Medulla oblongata (tissue), 1 donor: ENCODE data around the gene KICS2.
"Not testable (repeated sequence)": the region's sequence is repeated elsewhere in the genome, so short reads cannot be mapped to it uniquely, and the experiment has no call there.

Experiments used
- DNase-seq: peaks from one replicate; pipeline ENCODE4 v3.0.0-alpha.2; 2015; ENCODE audit errors: extremely low spot score

KICS2 gene

DNA sequence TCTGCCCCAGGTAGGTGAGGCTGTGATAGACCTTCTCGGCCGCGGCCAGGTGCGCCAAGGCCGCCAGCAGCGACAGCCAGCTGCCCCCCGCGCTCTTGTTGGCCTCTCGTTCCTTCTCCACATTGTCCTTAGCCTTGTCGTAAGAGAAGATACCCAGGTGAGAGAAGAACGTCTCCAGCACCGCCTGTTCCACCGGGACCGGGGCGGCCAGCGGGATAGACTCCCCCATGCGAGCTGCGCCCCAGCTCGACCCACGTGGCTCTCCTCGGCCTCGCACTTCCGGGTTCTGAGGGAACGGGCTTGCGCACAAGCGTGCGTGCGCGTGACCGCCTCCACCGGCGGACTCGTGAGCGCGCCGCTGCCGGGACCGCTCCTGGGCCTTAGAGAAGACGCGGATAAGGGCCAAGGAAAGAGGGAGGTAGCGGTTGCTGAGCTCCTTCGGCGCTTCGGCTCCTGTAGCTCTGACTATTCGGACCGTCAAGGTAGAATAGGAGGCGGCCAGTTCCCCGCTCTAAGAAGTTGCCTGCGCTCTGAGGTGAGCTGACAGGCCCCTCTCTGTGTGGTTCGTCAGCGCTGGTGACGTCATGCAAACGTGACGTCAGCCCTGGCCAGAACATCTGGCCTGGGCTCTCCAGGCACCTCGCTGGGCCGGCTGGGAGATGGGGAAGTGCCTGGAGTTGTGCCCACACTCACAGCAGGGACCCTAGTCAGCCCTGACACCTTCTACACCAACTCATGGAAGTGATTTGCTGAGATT lies at the start of gene KICS2:
TSS of gene KICS2 (minus strand) at position 288 of the 757 bp plus-strand sequence. CDS start at position 229, 59 bp downstream.
- peak; percentile 96 for DNase-seq

DNA sequence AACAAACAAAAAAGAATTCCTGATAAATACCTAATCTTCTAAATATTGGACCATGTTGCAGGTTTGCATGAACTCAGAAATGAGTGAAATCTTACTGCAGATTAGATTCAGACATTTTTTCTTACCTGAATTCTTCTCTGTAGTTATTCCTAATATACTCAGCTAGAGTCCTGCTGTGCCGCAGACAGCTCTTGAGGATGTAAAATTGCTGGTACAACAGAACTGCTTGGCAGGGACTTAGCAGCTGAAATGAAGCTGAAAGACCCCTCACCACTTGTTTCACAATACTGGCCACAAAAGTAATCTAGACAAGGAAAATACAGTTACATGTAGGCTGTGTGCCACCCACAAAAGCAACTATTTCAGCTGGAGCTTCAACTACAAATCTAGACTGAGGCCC lies 48.3 kb upstream of the KICS2 start:
- no peak for DNase-seq

DNA sequence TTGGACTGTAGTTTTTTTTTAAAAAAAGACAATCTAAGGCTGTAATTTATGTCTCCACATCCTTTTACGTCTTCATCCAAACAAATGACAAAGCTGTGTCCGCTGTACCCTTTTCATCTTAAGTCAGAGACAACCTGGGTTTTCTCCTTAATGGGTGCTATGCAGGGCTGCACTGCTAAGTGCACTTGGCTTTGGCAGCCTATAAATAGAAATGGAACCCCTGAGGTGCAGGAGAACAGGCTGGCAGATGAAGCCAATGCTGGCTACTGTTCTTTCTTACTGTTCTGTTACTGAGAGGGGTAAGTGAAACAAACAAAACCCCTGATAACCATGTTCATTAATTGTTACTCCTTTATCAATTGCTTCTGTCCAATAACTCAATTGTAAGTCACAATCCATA lies 47.1 kb upstream of the KICS2 start:
- no peak for DNase-seq

DNA sequence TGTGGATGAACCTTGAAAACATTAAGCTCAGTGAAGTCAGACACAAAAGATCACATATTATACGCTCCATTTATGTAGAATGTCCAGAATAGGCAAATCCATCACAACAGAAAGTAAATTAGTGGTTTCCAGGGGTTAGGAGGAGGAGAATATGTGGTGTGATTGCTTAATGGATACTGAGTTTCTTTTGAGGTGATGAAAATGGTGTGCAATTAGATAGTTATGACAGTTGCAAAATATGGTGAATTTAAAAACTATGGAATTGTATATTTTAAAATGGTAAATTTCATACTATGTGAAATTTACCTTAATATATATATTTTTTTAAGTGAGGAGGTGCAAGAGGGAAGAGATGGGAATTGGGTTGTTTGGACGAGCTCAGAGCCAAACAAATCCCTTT lies 46.3 kb upstream of the KICS2 start:
- no peak for DNase-seq

DNA sequence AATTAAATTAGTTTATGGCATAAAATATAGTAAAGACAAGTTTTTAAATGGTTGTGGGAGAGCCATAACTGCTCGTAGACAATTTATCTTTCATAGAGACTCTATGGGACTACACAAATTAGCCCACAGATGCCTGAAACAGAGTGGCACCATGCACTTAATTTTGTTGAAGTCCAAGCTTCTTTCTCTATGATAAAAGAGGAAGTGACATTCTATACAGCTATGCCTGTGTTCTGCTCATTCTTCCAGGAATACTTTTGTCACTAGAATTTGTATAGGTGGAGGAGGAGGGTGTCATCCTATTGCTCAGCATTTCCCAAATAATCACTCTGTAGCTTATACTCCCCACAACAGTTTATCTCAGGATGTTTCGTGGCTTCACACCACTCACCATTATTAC lies 43.7 kb upstream of the KICS2 start:
- no peak for DNase-seq

DNA sequence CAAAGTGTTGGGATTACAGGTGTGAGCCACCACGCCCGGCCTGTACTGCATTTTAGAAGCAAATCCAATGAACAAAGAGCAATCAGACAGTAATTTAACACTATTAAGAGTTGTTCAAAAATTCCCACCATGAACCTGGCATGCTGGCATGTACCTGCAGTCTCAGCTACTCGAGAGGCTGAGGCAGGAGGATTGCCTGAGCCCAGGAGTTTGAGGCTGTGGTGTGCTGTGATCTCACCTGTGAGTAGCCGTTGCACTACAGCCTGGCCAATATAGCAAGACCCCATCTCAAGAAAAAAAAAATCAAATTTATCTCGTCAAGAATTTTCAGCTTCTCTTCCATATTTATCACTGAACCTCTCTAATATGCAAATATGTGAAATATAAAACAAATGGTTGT lies 39.7 kb upstream of the KICS2 start:
- DNase-seq, result no peak

DNA sequence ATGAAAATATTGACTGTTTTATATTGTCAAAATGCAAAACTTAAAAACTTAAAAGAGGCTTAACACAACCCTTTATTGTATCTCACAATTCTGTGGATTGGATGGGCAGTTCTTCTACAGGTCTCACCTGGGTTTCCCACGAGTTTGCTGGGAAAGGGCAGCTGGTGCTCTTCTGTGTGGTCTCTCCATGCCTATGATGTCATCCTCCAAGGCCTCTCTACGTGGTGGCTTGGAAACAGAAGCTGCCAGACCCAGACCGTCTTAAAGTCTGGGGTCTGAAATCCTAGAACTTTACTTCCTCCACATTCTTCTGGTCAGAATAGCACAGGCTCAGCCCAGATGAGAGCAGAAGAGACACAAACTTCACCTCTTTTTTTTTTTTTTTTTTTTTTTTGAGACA lies 36.5 kb upstream of the KICS2 start:
- no peak for DNase-seq

DNA sequence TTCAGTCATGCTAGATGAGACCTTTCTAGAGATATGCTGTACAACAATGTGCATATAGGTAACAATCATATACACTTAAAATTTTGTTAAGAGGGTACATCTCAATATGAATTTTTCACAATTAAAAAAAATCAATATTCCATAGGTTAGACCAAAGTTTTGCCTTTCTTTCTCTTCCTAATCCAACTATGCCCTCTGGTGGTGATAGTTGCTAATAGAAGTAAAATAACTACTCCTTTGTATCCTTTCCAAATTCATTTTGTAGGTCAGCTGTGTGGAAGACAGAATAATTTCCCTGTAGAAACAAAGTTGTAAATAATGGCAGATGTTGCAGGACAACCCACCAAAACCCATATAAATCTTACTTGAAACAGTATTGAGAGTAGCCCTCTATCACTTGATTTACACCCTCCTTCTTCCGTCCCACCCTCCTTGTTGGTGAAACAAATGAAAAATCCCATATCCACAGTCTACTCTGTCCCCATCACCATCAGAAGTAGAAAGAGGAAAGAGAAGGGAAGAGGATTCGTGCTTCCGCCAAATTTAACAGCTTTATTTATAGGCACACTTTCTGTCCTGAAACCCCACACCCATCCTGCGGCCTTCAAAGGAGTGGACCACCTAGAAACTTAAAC lies 34.2 kb upstream of the KICS2 start:
- peak; percentile 93 for DNase-seq

DNA sequence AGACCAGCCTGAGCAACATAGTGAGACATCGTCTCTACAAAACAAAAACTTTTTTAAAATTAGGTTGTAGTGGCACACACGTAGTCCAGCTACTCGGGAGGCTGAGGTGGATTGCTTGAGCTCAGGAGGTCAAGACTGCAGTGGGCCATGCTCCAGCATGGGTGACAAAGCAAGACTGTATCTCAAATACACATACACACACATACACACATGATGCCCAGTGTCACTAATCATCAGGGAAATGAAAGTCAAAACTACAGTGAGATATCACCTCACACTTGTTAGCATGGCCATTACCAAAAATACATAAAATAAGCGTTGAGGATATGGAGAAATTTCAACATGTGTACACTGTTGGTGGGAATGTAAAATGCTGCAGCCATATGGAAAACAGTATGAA lies 33.2 kb upstream of the KICS2 start:
- DNase-seq, result no peak

DNA sequence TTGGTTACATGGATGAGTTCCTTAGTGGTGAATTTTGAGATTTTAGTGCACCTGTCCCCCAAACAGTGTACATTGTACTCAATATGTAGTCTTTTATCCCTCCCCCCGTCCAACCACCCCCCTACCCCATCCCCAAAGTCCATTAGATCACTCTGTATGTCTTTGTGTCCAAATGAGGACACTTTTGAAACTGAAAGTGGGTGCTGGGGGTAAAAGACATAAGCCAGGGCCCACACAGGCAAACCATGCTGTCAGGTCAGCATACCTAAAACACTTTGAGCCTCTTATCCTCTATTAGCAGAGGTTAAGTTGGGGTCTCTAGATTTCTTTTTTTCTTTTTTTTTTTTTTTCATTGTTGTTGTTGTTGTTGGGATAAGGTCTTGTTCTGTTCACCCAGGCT lies 31.3 kb upstream of the KICS2 start:
- DNase-seq, result no peak

DNA sequence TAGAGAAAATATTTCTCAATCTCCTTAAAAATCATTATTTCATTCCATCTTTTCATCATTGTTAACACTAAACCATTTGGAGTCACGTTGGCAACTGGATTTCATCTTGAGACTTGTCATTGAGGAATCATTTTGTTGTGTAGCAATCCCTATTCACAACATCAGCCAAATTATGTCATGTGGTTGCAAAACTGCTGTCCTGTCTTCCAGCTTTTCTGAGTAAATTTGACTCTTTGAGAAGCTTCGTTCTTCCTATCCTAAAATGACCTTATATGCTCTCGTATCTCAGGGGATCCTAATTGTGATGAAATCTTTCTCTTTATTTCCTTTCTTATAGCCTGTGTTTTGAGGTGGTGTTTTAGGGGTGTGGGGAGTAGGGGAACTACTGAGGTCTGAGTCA lies 30.6 kb upstream of the KICS2 start:
- peak; percentile 41 for DNase-seq

DNA sequence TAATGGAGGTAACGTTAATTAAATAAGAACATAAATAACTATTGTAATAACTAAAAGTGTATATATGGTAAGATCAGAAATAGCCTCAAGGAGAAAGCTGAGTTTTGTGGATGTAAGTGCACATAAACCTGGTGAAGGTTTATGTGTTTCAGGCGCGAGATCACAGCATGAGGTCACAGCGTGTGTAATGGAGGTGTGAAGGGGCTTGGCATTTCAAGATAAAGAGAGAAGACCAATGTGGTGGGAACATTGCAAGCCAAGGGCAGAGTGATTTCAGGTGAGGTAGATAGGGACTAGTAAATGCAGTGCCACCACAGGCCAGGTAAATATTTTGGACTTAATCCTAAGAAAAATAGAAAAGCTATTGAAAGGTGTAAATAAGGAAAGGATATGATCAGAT lies 21.7 kb upstream of the KICS2 start:
- DNase-seq, result no peak

DNA sequence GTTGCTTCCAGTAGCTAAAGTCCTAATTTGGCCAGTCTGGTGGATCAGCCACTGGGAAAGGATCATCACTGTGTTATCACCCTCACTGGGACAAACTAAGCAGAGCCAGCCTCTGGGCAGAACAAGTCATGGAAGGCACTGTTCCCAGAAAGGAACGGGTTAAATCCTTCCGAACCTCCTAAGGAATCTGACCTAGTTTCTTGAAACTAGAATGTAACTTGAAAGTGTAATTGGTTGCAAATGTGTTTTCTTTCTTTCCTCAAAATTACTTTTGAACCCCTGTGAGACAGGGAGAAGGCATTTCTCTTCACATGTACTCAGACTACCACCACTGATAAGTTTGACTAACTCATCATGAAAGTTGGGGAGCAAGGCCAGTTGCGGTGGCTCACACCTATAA lies 18.7 kb upstream of the KICS2 start:
- no peak for DNase-seq

DNA sequence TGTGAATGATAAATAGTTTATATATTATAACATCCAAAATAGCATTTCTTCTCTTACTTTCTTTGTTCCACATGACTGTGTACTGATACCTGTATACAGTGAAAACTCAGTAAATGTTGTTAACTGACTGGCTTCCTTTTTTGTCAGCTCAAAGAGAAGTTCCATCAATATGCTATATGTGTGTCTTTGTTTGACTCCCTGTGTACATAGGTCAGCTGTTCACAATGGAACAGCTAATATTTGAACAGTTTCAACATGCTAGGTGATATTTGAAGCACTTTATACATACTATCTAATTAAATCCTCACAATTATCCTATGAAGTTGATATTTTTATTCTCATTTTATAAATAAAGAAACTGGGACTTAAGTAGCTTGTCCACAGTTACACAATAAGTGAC lies 15.3 kb upstream of the KICS2 start:
- DNase-seq, result no peak

DNA sequence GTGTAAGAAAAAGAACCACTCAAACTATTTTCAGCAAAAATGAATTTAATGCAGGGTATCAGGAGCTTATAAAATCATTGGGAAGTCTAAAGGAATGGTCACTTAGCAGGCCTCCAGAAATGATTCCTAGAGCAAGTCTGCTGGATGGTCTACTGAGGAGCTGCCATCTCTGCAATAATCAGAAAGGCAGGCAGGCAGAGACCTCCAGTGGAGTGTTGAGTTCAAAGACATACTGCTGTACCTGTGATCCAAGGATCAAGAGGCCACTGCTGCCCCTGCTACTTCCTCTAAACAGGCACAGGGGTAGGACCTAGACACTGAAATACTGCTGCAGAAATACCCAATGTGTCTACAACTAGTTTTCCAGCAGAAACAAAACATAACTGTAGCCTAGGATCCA lies 14.5 kb upstream of the KICS2 start:
- no peak for DNase-seq

DNA sequence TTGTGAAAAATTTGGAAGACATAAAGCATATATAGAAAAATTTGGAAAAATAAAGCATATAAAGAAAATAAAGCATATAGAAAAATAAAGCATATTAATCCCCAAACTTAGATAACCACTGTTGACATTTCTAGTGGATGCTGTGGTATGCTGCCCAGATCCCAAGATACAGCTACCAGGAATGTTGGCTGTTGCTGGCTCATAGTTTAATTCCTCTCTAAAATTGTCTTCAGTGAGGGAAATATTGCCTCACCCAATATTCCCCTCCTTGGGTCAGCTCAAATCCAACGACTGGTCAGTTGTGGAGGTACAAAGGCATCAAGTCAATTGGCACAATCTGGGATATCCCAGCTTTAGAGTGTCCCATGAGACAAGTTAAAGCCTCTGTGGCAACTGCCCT lies 10.1 kb upstream of the KICS2 start:
- DNase-seq, result no peak

DNA sequence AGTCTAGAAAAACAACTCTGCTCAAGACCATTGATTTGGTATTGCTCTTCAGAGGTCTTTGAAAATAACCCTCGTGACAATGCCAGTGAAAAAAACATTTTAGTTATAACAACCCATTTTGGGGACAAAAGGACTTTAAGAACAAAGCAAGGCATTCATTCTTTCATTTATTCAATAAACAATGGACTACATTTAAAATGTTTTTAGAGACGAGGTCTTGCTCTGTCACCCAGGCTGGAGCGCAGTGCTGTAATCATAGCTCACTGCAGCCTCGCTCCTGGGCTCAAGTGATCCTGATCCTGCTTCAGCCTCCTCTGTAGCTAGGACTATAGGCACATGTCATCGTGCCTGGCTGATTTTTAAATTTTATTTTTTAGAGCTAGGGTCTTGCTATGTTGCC lies 7.7 kb upstream of the KICS2 start:
- peak; percentile 70 for DNase-seq

DNA sequence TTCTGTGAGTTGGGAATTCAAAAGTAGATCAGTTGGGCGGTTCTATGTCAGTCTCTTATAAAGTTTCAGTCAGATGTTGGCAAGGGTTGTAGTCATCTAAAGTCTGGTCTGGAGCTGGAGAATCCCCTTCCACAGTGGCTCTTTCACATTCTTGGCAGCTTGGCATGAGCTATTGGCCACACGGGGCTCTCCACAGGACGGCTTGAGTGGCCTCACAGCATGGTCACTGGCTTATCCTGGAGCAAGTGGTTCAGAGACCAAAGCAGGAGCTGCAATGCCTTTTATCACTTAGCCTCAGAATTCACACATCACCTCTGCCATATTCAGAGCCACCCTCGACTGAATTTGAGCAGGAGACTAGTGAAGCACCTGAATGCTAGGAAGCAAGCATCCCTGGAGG lies 7.1 kb upstream of the KICS2 start:
- no peak for DNase-seq

DNA sequence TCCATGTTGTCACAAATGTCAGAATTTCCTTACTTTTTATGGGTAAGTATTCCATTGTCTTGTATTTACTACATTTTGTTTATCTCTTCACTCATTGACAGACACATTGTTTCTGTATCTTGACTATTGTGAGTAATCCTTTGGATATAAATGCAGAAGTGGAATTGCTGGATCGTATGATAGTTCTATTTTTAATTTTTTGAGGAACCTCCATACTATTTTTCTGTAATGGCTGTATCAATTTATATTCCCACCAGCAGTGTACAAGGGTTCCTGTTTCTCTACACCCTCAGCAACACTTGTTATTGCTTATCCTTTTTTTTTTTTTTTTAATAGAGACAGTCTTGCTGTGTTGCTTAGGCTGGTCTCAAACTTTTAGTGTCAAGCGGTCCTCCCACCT lies 3.5 kb upstream of the KICS2 start:
- DNase-seq, result no peak

DNA sequence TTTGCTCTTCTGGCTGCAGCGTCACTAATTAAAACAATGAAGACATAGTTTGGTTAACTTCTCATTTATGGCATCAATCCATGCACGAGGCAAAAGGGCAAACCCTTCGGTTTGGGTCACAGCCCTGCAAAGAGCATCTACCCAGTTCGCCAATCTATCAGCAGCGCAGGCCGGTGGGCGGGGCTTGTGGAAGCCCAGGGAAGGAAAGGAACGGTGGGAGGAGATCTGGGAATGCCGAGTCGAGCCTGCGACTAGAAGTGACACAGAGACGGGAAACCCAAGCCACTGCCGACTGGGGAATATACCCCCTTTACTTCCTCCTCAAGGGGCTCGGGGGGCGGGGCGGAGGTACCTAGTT lies 466 bp downstream of the KICS2 start:
- peak; percentile 86 for DNase-seq

DNA sequence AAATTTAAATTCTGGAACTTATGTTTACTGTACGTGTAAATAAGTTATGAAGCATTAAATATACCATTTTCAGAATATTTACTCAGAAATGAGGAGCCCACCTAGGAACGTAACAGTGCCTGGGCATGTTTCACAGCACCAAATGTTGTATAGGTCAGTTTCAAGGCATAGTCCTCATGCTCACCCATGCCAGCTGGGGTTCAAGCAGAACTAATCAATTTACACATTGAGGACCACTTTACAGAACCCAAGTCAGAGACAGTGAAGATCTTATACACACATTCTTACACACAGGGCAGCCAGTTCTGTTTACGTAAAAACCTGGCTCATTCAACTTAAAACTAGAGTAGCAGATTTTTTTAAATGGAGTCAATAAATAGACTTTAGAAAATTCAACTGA lies 2.0 kb downstream of the KICS2 start:
- no peak for DNase-seq

DNA sequence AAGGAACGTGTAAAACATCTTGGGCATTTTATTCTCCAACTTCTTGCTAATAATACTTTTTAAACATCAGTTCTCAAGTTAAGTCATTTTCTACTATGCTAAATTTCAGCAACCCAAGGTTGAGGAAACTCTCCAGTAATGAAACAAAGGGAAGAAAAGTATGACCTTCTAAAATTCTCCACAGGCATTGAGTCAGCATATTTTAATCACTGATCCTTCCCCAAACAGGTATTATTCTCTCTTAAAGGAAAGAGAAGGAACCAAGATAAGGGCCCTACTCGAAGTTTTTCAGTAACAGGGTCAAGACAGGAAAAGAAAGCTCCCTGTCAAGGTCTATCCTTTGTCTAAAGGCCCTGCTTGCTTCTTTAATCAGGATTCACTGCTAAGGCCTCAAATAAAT lies 3.0 kb downstream of the KICS2 start:
- DNase-seq, result no peak

DNA sequence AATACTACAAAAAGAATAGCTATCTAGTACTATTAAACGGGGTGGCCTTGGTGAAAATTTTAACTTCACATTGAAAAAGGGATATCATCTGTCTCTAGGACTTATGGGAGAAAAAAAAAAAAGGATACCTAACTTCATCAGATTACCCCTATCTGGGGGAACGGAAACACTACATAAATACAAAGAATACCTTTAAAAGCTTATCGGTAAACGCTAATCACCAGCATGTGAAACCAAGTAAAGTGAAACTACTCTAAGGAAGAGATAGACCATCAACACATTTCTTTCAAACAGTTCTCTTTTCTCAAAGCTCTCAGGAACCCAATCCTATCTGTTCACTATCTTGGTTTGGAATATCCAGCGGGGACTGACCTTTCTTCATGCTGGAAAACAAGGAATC lies 3.5 kb downstream of the KICS2 start:
- DNase-seq, result no peak

DNA sequence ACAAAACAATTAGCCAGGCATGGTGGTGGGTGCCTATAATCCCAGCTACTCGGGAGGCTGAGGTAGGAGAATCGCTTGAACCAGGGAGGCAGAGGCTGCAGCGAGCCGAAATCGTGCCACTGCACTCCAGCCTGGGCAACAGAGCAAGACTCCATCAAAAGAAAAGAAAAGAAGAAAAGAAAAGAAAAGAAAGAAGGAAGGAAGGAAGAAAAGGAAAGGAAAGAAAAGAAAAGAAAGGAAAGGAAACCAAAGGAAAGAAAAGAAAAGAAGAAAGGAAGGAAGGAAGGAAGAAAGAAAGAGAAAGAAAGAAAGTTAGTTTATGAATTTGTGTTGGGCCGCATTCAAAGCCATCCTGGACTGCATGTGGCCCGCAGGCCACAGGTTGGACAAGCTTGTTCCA lies 4.5 kb downstream of the KICS2 start:
- DNase-seq, result not testable (repeated sequence)
